H9 (cell line): Measurements from ENCODE around the gene LRRC8E. TPM values are rescaled to one million over a fixed set of nuclear protein-coding genes. Genes with fewer than 3 reads are reported as not detected.
A peak's percentile ranks its signal among the peaks of the same experiment; 100 is the strongest.

Experiments used
- DNase-seq: peaks from one replicate; pipeline ENCODE4 v3.0.0-alpha.2; 2017
- H2AFZ ChIP-seq: one replicate; pipeline ENCODE4 v1.6.1; 2013; ENCODE audit warnings: mild to moderate bottlenecking, low read length, control low read depth, moderate library complexity
- H2AK5ac ChIP-seq: 2 replicates; pipeline ENCODE4 v1.6.1; 2013; ENCODE audit warnings: low read length, control low read depth, mixed read lengths; ENCODE audit not compliant: insufficient read length
- H2BK120ac ChIP-seq: one replicate; pipeline ENCODE4 v1.6.1; 2013; ENCODE audit warnings: low read depth, mild to moderate bottlenecking, low read length, control low read depth, inconsistent platforms; ENCODE audit not compliant: poor library complexity, severe bottlenecking
- H2BK12ac ChIP-seq: 2 replicates; pipeline ENCODE4 v1.6.1; 2013; ENCODE audit warnings: low read length, control low read depth, mixed read lengths, low read depth; ENCODE audit not compliant: insufficient read length
- H2BK15ac ChIP-seq: 2 replicates; pipeline ENCODE4 v1.6.1; 2013; ENCODE audit warnings: low read depth, low read length, control low read depth
- H2BK20ac ChIP-seq: one replicate; pipeline ENCODE4 v1.6.1; 2013; ENCODE audit warnings: low read depth, mild to moderate bottlenecking, low read length, control low read depth, inconsistent platforms; ENCODE audit not compliant: poor library complexity, severe bottlenecking
- H2BK5ac ChIP-seq: 2 replicates; pipeline ENCODE4 v1.6.1; 2013; ENCODE audit warnings: low read length, control low read depth, mixed read lengths; ENCODE audit not compliant: insufficient read length
- H3K14ac ChIP-seq: 2 replicates; pipeline ENCODE4 v1.6.1; 2013; ENCODE audit warnings: low read length, control low read depth; ENCODE audit not compliant: insufficient read depth
- H3K18ac ChIP-seq: 2 replicates; pipeline ENCODE4 v1.6.1; 2013; ENCODE audit warnings: low read depth, mild to moderate bottlenecking, mixed read lengths, low read length, control low read depth; ENCODE audit not compliant: insufficient read length
- H3K23ac ChIP-seq: 2 replicates; pipeline ENCODE4 v1.6.1; 2013; ENCODE audit warnings: low read length, control low read depth, mixed read lengths, low read depth; ENCODE audit not compliant: insufficient read length
- H3K23me2 ChIP-seq: 2 replicates; pipeline ENCODE4 v1.6.1; 2013; ENCODE audit warnings: low read depth, mild to moderate bottlenecking, mixed read lengths, low read length, control low read depth; ENCODE audit not compliant: insufficient read length, poor library complexity, severe bottlenecking
- H3K27ac ChIP-seq: 2 replicates; pipeline ENCODE4 v1.5.1; 2013; ENCODE audit warnings: low read length, control low read depth, mixed read lengths, low read depth; ENCODE audit not compliant: insufficient read length
- H3K27me3 ChIP-seq: 2 replicates; pipeline ENCODE4 v1.6.1; 2013; ENCODE audit warnings: low read length, control low read depth, inconsistent platforms; ENCODE audit not compliant: insufficient read depth
- H3K4ac ChIP-seq: 2 replicates; pipeline ENCODE4 v1.6.1; 2013; ENCODE audit warnings: low read depth, mild to moderate bottlenecking, control low read depth, inconsistent platforms, low read length, moderate library complexity
- H3K4me1 ChIP-seq: 2 replicates; pipeline ENCODE4 v1.6.1; 2013; ENCODE audit warnings: low read length, control low read depth, inconsistent platforms; ENCODE audit not compliant: insufficient read depth
- H3K4me2 ChIP-seq: 2 replicates; pipeline ENCODE4 v1.6.1; 2013; ENCODE audit warnings: low read length, control low read depth, mixed read lengths; ENCODE audit not compliant: insufficient read length, insufficient read depth
- H3K56ac ChIP-seq: 2 replicates; pipeline ENCODE4 v1.6.1; 2013; ENCODE audit warnings: low read depth, mild to moderate bottlenecking, mixed read lengths, low read length, control low read depth; ENCODE audit not compliant: insufficient read length
- H3K79me1 ChIP-seq: 2 replicates; pipeline ENCODE4 v1.6.1; 2013; ENCODE audit warnings: low read depth, mild to moderate bottlenecking, moderate library complexity, low read length, control low read depth, inconsistent platforms; ENCODE audit not compliant: insufficient read depth, poor library complexity, severe bottlenecking
- H3K79me2 ChIP-seq: 2 replicates; pipeline ENCODE4 v1.6.1; 2013; ENCODE audit warnings: low read length, control low read depth, inconsistent platforms; ENCODE audit not compliant: insufficient read depth
- H3K9ac ChIP-seq: 2 replicates; pipeline ENCODE4 v1.6.1; 2013; ENCODE audit warnings: low read length, control low read depth, mixed read lengths; ENCODE audit not compliant: insufficient read length; ENCODE audit errors: extremely low read depth
- H3K9me3 ChIP-seq: one replicate; pipeline ENCODE4 v1.6.1; 2013; ENCODE audit warnings: low read depth, low read length, inconsistent platforms; ENCODE audit not compliant: control insufficient read depth
- H3T11ph ChIP-seq: one replicate; pipeline ENCODE4 v1.6.1; 2013; ENCODE audit warnings: mild to moderate bottlenecking, low read length, control low read depth, inconsistent platforms
- H4K20me1 ChIP-seq: one replicate; pipeline ENCODE4 v1.6.1; 2013; ENCODE audit not compliant: control insufficient read depth, insufficient read length, insufficient read depth
- H4K5ac ChIP-seq: 2 replicates; pipeline ENCODE4 v1.6.1; 2013; ENCODE audit warnings: low read depth, mild to moderate bottlenecking, mixed read lengths, low read length, control low read depth; ENCODE audit not compliant: insufficient read length
- H4K8ac ChIP-seq: replicated peaks from 2 replicates; pipeline ENCODE4 v1.6.1; 2013; ENCODE audit warnings: low read length, control low read depth, mixed read lengths, low read depth; ENCODE audit not compliant: insufficient read length
- H4K91ac ChIP-seq: 2 replicates; pipeline ENCODE4 v1.6.1; 2013; ENCODE audit warnings: low read depth, mild to moderate bottlenecking, moderate library complexity, mixed read lengths, low read length, control low read depth; ENCODE audit not compliant: insufficient read length
- H3K27ac Mint-ChIP-seq, 3 experiments: 2 replicates in 2 of 3; 3 replicates in 1 of 3; pipeline ENCODE4 v1.8.0; 2020 to 2021; ENCODE audit warnings: mixed read lengths in 3 of 3, mild to moderate bottlenecking in 1 of 3, moderate library complexity in 1 of 3
- H3K27me3 Mint-ChIP-seq: 2 replicates; pipeline ENCODE4 v1.8.0; 2021; ENCODE audit warnings: low read depth, mild to moderate bottlenecking, moderate library complexity, mixed read lengths
- H3K36me3 Mint-ChIP-seq, 3 experiments: 2 replicates in 2 of 3; 3 replicates in 1 of 3; pipeline ENCODE4 v1.8.0; 2020 to 2021; ENCODE audit warnings: low read depth in 3 of 3, mixed read lengths in 3 of 3; ENCODE audit not compliant: insufficient read depth in 1 of 3
- H3K4me1 Mint-ChIP-seq, 2 experiments: 2 replicates each; pipeline ENCODE4 v1.8.0; 2020; ENCODE audit warnings: mixed read lengths in 2 of 2
- H3K4me3 Mint-ChIP-seq, 2 experiments: 2 replicates in 1 of 2; 3 replicates in 1 of 2; pipeline ENCODE4 v1.8.0; 2020 to 2021; ENCODE audit warnings: mild to moderate bottlenecking in 2 of 2, mixed read lengths in 2 of 2, moderate library complexity in 1 of 2
- H3K9me3 Mint-ChIP-seq, 2 experiments: 2 replicates in 1 of 2; 3 replicates in 1 of 2; pipeline ENCODE4 v1.8.0; 2020; ENCODE audit warnings: mild to moderate bottlenecking in 2 of 2, mixed read lengths in 2 of 2, moderate library complexity in 1 of 2
- WGBS: extraction: QIAGEN DNeasy Blood & Tissue Kit; methylation state at CpG from one replicate; pipeline ENCODE4 v1.1.7; 2013; ENCODE audit warnings: missing lambda C conversion rate, low lambda C conversion rate, mixed read lengths; ENCODE audit not compliant: insufficient read length; ENCODE audit errors: extremely low coverage; 5-methylcytosine and 5-hydroxymethylcytosine counted together
- total RNA-seq: library from RNA; stranded (reverse); gene quantifications from 2 replicates; pipeline ENCODE4 v1.2.1, GENCODE V29; 2021
- TF ChIP-seq, protein P1 (sequence below): fragments of 200-600 bp; sonication (generic); conservative IDR thresholded peaks from 3 replicates; pipeline ENCODE4 v1.8.0; 2021; ENCODE audit warnings: antibody characterized with exemption, mild to moderate bottlenecking

The LRRC8E gene
- total RNA-seq, 1 experiment from 2014 or later: 4.8 TPM

DNA sequence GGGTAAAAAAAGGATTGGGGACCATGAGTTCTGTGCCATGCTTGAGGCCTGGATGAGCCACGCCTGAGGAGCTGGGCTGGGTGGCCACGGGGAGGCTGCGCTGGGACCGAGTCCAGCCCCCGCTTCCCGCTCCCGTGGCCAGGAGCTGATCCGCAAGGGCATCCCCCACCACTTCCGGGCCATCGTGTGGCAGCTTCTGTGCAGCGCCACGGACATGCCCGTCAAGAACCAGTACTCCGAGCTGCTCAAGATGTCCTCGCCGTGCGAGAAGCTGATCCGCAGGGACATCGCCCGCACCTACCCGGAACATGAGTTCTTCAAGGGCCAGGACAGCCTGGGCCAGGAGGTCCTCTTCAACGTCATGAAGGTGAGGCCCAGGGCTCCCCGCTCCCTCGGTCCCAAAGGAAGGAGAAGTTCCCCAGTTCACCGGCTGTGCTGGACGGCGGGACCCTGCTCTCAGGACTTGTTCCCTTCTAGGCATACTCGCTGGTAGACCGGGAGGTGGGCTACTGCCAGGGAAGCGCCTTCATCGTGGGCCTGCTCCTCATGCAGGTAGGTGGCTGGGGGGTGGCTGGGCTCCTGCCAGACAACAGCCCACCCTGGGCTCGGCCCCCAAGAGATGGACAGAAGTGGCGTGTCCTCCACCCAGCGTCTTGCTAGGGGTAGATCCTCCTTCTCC lies 39.4 kb upstream of the LRRC8E start:
- H3K79me1 ChIP-seq: no peaks in the 10 kb centered on the region
- WGBS: no CpG with 5 or more reads among the region's 34 CpGs

More for the DNA sequence above, 39.4 kb upstream of the LRRC8E start:
- Histone ChIP-seq H3K9me3 (no peaks in the 10 kb centered on the region), H3K14ac (no peak overlapping the region), H3K4ac (no peak overlapping the region), H2AFZ (no peak overlapping the region), H3T11ph (no peak overlapping the region), H2AK5ac (no peak overlapping the region), H3K4me1 (no peaks in the 10 kb centered on the region), H2BK15ac (no peak overlapping the region), H3K4me2 (no peak overlapping the region), H3K27ac (no peak overlapping the region), H3K79me2 (no peaks in the 10 kb centered on the region), H3K27me3 (no peaks in the 10 kb centered on the region), H4K8ac (no peak overlapping the region), H3K56ac (no peak overlapping the region), H2BK5ac (no peak overlapping the region), H2BK12ac (no peak overlapping the region), H2BK120ac (no peak overlapping the region), H4K5ac (no peak overlapping the region), H3K18ac (no peak overlapping the region), H4K91ac (no peak overlapping the region), H4K20me1 (no peaks in the 10 kb centered on the region), H3K23ac (no peak overlapping the region), H2BK20ac (no peak overlapping the region), H3K9ac (no peak overlapping the region), H3K23me2 (no peaks in the 10 kb centered on the region)
- DNase-seq: peak; percentile 24
- H3K27me3 Mint-ChIP-seq: peaks cover 14% of the 10 kb centered on the region
- H3K27ac Mint-ChIP-seq: no peak overlapping the region
- H3K4me3 Mint-ChIP-seq: no peak overlapping the region
- peaks cover 6 to 10% of the 10 kb centered on the region in 2 experiments for H3K4me1 Mint-ChIP-seq
- TF ChIP-seq, protein P1, sequence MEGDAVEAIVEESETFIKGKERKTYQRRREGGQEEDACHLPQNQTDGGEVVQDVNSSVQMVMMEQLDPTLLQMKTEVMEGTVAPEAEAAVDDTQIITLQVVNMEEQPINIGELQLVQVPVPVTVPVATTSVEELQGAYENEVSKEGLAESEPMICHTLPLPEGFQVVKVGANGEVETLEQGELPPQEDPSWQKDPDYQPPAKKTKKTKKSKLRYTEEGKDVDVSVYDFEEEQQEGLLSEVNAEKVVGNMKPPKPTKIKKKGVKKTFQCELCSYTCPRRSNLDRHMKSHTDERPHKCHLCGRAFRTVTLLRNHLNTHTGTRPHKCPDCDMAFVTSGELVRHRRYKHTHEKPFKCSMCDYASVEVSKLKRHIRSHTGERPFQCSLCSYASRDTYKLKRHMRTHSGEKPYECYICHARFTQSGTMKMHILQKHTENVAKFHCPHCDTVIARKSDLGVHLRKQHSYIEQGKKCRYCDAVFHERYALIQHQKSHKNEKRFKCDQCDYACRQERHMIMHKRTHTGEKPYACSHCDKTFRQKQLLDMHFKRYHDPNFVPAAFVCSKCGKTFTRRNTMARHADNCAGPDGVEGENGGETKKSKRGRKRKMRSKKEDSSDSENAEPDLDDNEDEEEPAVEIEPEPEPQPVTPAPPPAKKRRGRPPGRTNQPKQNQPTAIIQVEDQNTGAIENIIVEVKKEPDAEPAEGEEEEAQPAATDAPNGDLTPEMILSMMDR: no peak
- no peaks in the 10 kb centered on the region for H3K36me3 Mint-ChIP-seq
- no peaks in the 10 kb centered on the region for H3K9me3 Mint-ChIP-seq
